ENCODE results near the gene F2RL1. TPM values are rescaled to one million over a fixed set of nuclear protein-coding genes. Genes with fewer than 3 reads are reported as not detected.
A peak's percentile ranks its signal among the peaks of the same experiment; 100 is the strongest.
"Not testable (repeated sequence)": the region's sequence is repeated elsewhere in the genome, so short reads cannot be mapped to it uniquely, and the experiment has no call there.

Gene F2RL1, protein sequence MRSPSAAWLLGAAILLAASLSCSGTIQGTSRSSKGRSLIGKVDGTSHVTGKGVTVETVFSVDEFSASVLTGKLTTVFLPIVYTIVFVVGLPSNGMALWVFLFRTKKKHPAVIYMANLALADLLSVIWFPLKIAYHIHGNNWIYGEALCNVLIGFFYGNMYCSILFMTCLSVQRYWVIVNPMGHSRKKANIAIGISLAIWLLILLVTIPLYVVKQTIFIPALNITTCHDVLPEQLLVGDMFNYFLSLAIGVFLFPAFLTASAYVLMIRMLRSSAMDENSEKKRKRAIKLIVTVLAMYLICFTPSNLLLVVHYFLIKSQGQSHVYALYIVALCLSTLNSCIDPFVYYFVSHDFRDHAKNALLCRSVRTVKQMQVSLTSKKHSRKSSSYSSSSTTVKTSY
- 0.73 TPM for total RNA-seq
- long read RNA-seq, result 0 reads

DNA sequence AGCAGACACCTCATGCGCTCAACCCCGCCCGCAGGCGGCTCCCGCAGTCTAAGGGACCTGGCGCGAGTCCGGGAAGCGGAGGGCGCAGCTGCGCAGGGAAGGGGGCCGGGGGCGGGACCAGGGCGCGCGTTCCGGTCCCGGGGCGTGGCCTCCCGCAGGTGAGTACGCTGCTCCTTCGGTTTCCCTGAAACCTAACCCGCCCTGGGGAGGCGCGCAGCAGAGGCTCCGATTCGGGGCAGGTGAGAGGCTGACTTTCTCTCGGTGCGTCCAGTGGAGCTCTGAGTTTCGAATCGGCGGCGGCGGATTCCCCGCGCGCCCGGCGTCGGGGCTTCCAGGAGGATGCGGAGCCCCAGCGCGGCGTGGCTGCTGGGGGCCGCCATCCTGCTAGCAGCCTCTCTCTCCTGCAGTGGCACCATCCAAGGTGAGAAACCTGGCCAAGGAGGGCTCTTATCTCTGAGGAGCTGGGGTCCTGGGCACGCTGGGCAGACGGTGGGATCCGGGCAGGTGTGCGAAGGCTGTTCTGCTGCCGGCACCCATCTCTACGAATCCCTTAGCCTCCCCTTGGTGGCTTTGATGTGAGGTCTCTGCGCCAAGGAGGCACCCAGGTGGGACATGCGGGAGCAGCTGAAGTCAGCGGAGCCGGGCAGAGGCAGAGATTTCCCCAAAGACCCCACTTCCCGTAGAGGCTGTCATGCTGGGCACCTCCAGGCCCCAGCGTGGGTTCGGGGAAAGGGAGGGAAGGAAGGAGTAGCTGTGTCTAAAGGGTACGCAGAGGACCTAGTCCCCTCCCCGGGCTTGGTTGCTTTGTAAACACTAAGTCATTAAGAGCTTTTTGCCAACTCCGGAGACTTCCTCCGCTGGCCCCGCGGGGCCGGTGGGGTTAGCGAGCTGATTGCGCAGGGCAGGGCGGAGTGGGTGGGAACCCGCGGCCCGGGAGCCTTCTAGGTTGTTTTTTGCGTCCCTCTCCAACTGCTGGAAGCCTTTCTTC, at the start of gene F2RL1:
Gene F2RL1 (plus strand): TSS at position 187 of the 988 bp plus-strand sequence. CDS start 153 bp downstream, at position 340.
- DNase-seq (ENCODE audit: missing footprints) (peak; percentile 84), ATAC-seq (peak; percentile 90)
- intact Hi-C loops (cut with DNase I), result no loop called here

DNA sequence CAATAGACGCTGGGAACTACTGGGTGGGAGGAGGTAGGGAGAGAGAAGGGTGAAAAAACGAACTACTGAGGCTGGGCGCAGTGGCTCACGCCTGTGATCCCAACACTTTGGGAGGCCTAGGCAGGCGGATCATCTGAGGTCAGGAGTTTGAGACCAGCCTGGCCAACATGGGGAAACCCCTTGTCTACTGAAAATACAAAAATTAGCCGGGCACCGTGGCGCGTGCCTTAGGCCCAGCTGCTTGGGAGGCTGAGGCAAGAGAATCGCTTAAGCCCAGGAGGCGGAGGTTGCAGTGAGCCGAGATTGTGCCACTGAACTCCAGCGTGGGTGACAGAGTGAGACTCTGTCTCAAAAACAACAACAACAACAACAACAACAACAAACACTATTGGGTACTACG, 47.8 kb upstream of the F2RL1 start:
- ATAC-seq; DNase-seq (ENCODE audit: missing footprints): not testable (repeated sequence)
- intact Hi-C loops (cut with DNase I), result loop anchor here (5.0 kb wide), 1 partner anchor 54 kb away; the partner anchor contains the start of gene F2R

DNA sequence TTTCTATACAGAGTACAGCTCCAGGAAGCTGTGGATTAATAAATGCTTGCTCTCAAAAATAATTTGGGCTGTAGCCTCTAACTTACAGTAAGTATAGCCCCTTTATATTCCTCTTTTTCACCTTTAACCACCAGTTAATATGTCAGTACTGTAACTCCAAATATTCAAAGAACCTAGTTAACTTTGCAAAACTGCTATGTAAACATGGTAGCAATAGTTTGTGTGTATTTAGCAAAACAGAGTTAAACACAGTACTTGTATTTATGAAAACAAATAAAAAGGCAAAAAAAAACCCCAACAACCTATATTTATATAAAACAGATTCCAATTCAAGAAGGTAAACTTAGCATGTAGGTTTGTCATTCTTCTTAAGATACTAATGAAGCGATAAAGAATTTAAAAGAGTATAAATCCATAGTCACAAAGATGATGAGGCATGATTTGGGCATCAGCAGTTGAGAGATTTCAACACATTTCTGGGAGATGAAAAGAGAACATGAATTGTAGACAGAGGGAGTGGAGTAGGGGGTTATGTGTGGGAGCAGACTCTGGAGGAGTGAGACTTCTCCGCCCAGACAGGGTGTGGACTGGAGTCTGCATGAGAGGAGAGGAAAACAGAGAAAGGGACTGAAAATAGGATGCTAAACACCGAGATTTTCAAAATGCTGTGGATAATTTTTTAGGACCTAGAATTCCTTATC, 47.0 kb upstream of the F2RL1 start:
- ATAC-seq, result no peak
- no peak for DNase-seq (ENCODE audit: missing footprints)
- intact Hi-C loops (cut with DNase I), result loop anchor here (5.0 kb wide), 1 partner anchor 55 kb away; the partner anchor contains the start of gene F2R

DNA sequence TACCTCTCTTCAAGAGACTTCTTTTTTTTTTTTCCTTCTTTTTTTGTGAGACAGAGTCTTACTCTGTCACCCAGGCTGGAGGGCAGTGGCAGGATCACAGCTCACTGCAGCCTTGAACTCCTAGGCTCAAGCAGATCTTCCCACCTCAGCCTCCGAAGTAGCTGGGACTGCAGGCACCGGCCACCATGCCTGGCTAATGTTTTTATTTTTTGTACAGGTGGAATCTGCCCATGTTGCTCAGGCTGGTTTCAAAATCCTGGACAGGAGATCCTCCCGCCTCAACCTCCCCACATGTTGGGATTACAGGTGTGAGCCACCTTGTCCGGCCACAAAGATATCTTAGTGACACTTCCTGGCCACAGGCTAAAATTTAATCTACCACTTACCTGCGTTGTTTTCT, 42.9 kb upstream of the F2RL1 start:
- intact Hi-C loops (cut with DNase I), result no loop called here
- no peak for DNase-seq (ENCODE audit: missing footprints)

DNA sequence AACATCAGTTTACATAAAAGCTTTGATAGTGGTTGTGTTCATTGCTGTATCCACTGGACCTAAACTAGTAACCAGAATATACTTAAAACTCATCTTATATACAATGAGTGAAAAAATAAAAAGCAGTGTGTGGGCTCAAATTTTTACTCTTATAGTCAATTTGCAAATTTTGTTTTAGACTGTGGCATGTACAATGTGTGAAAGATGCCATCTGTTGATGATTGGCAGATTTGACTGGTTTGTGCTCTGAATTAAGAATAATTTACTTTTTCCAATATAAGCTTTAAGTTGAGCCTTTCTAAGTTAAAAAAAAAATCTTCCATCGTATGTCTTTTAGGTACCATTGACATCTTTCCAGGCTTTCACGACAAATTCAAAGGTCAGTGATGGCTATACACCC, 42.4 kb upstream of the F2RL1 start:
- intact Hi-C loops (cut with DNase I), result no loop called here
- ATAC-seq (no peak), DNase-seq (ENCODE audit: missing footprints) (no peak)

More for the DNA sequence above, 42.9 kb upstream of the F2RL1 start:
- ATAC-seq, result no peak

DNA sequence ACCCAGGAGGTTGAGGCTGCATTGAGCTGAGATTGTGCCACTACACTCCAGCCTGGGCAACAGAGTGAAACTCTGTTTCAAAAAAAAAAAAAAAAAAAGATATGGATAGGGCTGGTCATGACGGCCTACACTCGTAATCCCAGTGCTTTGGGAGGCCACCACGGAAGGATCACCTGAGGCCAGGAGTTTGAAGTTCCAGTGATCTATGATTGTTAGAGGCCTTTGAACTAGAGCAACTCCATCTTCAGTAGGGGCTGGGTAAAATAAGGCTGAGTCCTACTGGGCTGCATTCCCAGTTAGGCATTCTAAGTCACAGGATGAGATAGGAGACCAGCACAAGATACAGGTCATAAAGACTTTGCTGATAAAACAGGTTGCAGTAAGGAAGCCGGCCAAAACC, 38.2 kb upstream of the F2RL1 start:
- intact Hi-C loops (cut with DNase I); ATAC-seq; DNase-seq (ENCODE audit: missing footprints): not testable (repeated sequence)

DNA sequence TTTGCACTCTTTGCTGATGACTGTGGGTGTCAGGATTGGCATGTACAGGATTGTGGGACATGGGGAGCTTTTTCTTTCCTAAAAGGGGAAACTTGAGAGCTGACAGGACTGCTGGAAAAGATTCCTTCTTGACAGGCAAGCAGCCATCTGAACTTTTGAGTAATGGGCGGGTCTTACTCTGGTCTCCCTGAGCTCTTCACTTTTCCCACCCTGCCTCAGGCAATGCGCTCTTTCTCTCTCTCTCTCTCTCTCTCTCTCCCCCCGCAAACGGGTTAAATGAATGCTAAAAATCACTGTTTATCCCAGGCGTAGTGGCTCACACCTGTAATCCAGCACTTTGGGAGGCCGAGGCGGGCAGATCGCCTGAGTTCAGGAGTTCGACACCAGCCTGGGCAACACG, 37.1 kb upstream of the F2RL1 start:
- no peak for DNase-seq (ENCODE audit: missing footprints)
- intact Hi-C loops (cut with DNase I), result no loop called here
- no peak for ATAC-seq

DNA sequence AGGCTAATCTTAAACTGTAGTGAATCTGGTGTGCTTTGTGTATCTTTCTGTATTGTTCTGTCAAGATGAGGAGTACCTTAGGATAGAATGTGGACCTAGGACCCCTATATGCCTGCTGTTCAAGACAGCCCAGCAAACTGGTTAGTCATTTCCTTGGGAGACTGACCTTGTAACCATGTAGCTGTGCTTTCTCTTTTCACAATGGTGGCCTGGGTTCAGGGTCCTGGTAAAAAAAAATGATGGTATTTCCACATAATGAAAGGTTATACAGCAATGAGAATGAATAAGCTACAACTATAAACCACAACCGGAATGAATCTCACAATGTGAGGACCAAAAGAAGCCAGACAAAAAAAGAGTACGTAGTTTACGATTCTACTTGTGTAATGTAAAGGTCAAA, 36.4 kb upstream of the F2RL1 start:
- intact Hi-C loops (cut with DNase I), result no loop called here
- ATAC-seq, result no peak
- no peak for DNase-seq (ENCODE audit: missing footprints)

DNA sequence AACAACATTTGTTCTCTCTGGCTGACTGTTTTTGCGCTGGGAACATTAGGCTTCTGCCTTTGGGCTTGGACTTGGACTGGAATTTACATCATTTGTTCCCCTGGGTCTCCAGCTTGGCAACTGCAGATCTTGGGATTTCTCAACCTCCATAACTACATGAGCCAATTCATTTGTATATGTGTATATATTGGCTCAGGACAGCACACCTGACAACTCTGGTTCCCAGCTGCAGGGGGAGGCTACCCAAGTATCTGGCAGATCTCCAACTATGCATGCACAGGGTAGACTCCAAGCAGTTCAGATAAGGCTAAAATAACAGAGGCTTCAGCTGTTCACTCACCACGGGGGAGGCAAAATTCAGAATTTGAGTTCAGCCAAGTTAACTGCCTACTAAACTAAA, 31.6 kb upstream of the F2RL1 start:
- ATAC-seq (peak; percentile 90), DNase-seq (ENCODE audit: missing footprints) (no peak)
- intact Hi-C loops (cut with DNase I), result no loop called here

DNA sequence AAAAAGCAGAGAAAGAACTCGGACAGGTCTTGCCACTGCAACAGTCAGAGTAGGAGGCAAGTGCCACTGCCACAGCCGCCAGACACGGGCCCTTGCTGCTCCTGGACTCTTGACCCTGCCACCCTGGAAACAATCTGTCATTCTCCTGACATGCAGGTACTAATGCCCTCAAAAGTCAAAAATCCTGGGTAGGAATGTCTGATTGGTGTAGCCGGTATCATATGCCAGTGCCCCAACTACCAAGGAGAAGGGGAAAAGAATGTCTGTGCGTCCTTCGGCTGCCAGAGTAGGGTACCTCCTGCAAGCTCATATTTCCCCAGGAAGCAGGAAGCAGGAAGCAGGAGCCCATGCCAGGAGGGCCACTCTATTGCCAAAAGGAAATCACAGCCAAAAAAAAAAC, 30.5 kb upstream of the F2RL1 start:
- intact Hi-C loops (cut with DNase I), result no loop called here
- no peak for DNase-seq (ENCODE audit: missing footprints)

DNA sequence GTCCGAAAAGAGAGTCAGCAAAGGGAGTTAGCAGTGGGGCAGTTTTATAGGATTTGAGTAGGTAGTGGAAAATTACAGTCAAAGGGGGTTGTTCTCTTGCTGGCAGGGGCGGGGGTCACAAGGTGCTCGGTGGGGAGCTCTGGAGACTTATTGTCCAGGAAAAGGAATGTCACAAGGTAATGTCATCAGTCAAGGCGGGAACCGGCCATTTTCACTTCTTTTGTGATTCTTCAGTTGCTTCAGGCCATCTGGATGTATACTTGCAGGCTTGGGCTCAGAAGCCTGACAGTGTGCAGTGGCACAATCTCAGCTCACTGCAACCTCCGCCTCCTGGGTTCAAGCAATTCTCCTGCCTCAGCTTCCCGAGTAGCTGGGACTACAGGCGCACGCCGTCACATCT, 29.6 kb upstream of the F2RL1 start:
- intact Hi-C loops (cut with DNase I); ATAC-seq; DNase-seq (ENCODE audit: missing footprints): not testable (repeated sequence)

More for the DNA sequence above, 30.5 kb upstream of the F2RL1 start:
- ATAC-seq, result no peak

DNA sequence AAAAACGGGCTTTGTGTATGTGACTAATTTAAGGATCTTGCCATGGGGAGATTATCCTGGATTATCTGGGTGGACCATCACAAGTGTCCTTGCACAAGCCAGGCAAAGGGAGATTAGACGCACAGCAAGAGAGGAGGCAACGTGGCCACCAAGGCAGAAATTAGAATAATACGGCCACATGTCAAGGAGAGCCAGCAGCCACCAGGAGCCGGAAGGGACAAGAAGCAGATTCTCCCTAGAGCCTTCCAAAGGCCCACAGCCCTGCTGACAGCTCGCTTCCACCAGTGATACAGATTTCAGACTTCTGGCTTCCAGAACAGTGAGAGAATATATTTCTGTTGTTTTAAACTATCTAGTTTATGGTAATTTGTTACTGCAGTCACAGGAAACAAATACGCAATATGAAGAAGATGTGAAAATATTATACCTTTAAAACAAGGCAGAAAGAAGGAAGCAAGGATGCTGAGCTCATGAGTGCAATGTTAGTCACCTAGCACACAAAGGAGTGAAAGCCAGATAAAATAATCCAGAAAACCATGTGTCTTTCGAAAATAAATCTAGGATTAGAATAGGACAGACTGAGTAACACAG, 28.7 kb upstream of the F2RL1 start:
- intact Hi-C loops (cut with DNase I), result no loop called here
- no peak for DNase-seq (ENCODE audit: missing footprints)
- ATAC-seq, result no peak

DNA sequence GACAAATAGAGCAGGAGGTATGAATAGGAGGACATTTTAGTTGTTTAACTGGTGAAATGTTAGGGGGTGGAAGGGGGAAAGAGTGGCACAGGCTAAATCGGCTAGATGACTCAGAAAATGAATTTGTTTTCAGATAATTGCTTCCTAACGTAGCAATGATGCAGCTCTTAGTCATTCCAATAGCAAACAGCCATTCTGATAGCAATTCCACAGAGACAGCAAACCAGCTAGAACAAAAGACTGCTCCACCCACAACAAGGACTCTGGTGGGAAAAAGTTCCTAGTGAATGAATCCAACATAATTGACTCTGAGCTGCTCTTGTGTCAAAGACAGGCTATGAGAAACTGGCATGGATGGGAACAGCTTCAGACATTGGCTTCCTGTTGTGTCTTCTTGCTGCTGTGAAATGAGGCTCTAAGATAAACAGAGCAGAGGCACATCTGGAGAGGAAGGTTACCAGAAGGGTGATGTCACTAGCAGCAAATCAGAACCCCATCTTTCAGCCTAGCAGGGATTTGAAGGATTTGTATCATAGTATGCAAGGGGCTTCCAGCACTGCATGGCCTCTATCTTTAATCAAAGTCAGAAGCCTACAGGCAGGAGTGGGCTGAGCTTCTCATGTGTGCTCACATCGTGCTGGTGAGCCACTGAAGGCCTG, 28.1 kb upstream of the F2RL1 start:
- intact Hi-C loops (cut with DNase I), result no loop called here
- DNase-seq (ENCODE audit: missing footprints) (no peak), ATAC-seq (peak; percentile 78)

DNA sequence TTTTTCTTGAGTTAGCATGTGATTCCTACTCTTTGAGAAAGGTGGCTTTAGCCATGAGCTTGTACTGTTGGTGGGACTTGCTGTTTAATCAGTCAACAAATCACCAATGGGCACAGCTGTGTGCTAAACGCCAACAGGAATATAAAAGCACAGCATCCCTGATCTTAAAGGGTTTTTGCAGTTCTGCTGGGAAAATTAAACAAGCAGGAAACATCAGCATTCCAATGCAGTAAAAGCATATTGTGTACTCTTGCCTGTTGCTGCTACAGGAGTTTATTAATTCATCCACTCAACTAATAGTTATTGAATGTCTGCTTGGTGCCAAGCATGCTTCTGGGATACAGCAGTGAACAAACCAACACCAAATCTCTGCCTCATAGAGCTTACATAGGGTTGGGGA, 27.4 kb upstream of the F2RL1 start:
- no peak for DNase-seq (ENCODE audit: missing footprints)
- intact Hi-C loops (cut with DNase I), result no loop called here
- ATAC-seq, result no peak

DNA sequence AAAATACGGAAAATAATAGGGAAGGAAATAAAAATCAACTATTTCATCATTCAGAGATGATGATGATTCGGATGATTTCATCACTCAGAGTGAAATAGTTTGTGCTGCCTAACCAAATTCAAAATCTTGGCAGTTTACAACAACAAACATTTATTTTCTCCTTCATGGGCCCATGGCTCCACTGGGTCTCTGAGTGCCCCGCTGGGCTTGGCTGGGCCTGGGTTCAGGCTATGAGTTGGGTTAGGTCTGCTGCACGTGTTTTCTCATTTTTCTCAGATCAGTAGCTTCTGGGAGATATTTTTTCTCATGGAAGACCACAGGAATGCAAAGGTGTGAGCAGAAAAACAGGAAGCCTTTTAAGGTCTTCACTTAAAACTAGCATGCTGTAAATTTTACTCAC, 24.0 kb upstream of the F2RL1 start:
- intact Hi-C loops (cut with DNase I), result no loop called here
- ATAC-seq, result no peak
- no peak for DNase-seq (ENCODE audit: missing footprints)

DNA sequence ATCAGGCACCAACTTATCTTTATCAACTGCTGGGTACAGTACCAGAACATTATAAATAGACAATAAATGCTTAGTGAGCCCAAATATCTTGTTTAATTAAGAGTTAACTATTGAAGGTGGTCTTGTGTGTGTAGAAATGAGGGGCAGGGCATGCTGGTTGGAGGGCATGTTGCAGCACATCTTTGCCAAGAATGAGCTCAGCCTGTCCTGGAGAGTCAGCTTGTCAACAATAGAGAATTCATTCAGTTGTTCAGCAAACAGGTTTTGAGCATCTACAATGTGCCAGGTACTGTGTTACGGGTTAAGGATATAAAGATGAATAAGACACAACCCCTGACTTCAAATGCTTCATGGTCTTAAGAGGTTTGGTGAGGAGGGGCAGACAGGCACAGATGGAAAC, 19.2 kb upstream of the F2RL1 start:
- ATAC-seq (no peak), DNase-seq (ENCODE audit: missing footprints) (no peak)
- intact Hi-C loops (cut with DNase I), result no loop called here

DNA sequence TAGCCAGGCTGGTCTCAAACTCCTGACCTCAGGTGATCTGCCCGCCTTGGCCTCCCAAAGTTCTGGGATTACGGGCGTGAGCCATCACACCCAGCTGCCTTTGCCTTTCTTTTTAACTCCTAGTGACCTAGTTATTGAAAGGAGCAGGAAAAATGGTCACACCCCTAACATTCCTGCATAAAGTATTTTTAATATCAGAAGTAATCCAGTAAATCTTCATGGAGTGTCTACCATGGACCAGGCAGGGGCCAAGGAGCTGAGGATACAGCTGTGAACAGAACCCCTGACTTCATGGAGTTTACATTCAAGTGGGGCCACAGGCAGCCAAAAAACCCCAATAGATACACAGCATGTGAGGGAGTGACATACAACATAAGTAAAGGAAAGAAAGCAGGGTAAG, 18.3 kb upstream of the F2RL1 start:
- intact Hi-C loops (cut with DNase I), result no loop called here
- ATAC-seq, result no peak

DNA sequence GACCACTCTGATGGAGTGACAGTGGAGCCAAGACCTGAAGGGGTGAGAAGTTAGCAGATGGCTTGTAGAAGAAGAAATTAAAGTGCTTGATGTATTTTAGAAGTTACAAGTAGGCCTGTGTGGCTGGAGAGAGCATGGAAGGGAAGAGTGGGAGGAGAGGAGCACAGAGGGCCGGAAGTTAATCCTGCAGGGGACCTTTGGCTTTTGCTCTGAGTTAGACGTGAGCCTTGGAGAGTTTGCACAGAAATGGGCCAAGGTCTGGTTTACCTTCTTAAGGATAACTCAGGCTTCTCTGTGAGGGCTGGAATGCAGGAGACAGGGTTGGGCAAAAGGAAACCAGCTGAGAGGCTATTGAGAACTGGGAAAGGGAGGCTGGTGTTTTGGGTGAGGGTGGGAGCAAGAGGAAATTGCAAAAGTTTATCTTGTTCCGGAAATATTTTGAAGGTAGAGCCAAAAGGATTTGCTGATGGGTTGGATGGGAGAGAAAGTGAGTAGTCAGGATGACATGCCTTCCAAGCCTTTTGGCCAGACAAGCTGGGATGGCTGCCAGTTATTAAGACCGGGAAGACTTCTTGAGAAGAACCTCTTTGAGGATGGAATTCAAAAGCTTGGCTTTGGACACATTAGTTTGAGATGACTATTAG, 17.5 kb upstream of the F2RL1 start:
- intact Hi-C loops (cut with DNase I), result no loop called here
- ATAC-seq (peak; percentile 70), DNase-seq (ENCODE audit: missing footprints) (no peak)

More for the DNA sequence above, 18.3 kb upstream of the F2RL1 start:
- no peak for DNase-seq (ENCODE audit: missing footprints)

Measured in Right ventricle myocardium inferior (tissue), 1 donor.